ENCODE data around the gene IMMP1L. TPM values are rescaled to one million over a fixed set of nuclear protein-coding genes. Genes with fewer than 3 reads are reported as not detected.

The IMMP1L gene
- polyA plus RNA-seq, 1 donor (not counting 4 experiments of a cell fraction or from before 2014, with no cell fraction given): 39.8 TPM

- Histone ChIP-seq H3K4me3 (ENCODE audit: control insufficient read depth in 2 of 3, extremely low read depth in 1 of 3, insufficient read depth in 2 of 3, low read depth in 1 of 3, low read length in 3 of 3) (no peak overlapping the region), H3K79me2 (ENCODE audit: control insufficient read depth, insufficient read depth, low read length) (no peaks in the 10 kb centered on the region), H3K4me2 (ENCODE audit: control insufficient read depth, extremely low read depth, insufficient read depth, low read depth, low read length) (no peak overlapping the region), H3K36me3 (ENCODE audit: control insufficient read depth in 2 of 2, extremely low read depth in 1 of 2, insufficient read depth in 2 of 2, low read length in 2 of 2) (no peaks in the 10 kb centered on the region), H3K27me3 (ENCODE audit: control insufficient read depth, extremely low read depth, insufficient read depth, low read length) (no peaks in the 10 kb centered on the region), H4K20me1 (ENCODE audit: control insufficient read depth, extremely low read depth, insufficient read depth, low read length) (no peaks in the 10 kb centered on the region), H3K4me1 (ENCODE audit: control insufficient read depth, extremely low read depth, insufficient read depth, low read length) (no peaks in the 10 kb centered on the region), H3K9me1 (ENCODE audit: control insufficient read depth, extremely low read depth, insufficient read depth, low read length) (no peaks in the 10 kb centered on the region), H3K9ac (ENCODE audit: control insufficient read depth, extremely low read depth, insufficient read depth, low read length) (no peak overlapping the region), H3K27ac (ENCODE audit: control insufficient read depth, insufficient read depth, low read length) (no peak overlapping the region), H3K9me3 (ENCODE audit: control insufficient read depth, low read depth, low read length) (no peaks in the 10 kb centered on the region), H2AFZ (ENCODE audit: control insufficient read depth, low read length) (no peak overlapping the region)
- dilution Hi-C loops (cut with MboI; ENCODE audit: extremely low pct_ligation_motif_present, low sequenced_read_pairs): no loop called here
- no peak for DNase-seq (ENCODE audit: low read depth, low spot score)
- TF ChIP-seq EZH2 (IDR thresholded peaks at IDR 0.05; ENCODE audit: low read length) (no peak), CTCF (optimal IDR thresholded peaks at IDR 0.05 in 1 of 3, IDR thresholded peaks at IDR 0.05 in 1 of 3, conservative IDR thresholded peaks at IDR 0.05 in 1 of 3; ENCODE audit: extremely low read depth in 1 of 3, insufficient read depth in 2 of 3, low read length in 3 of 3) (no peak)
- no peak for FAIRE-seq
These were observed 26.1 kb upstream of the IMMP1L start for GRCh38 chr11:31535479-31535878.

GRCh38 chr11:31531293-31531692 lies 21.9 kb upstream of the IMMP1L start:
- TF ChIP-seq EZH2 (IDR thresholded peaks at IDR 0.05; ENCODE audit: low read length) (no peak), CTCF (optimal IDR thresholded peaks at IDR 0.05 in 1 of 3, IDR thresholded peaks at IDR 0.05 in 1 of 3, conservative IDR thresholded peaks at IDR 0.05 in 1 of 3; ENCODE audit: extremely low read depth in 1 of 3, insufficient read depth in 2 of 3, low read length in 3 of 3) (no peak)
- no peaks in the 10 kb centered on the region for H3K4me1 ChIP-seq (ENCODE audit: control insufficient read depth, extremely low read depth, insufficient read depth, low read length)
- dilution Hi-C loops (cut with MboI; ENCODE audit: extremely low pct_ligation_motif_present, low sequenced_read_pairs): no loop called here
- H2AFZ ChIP-seq (ENCODE audit: control insufficient read depth, low read length): no peak overlapping the region
- H4K20me1 ChIP-seq (ENCODE audit: control insufficient read depth, extremely low read depth, insufficient read depth, low read length): no peaks in the 10 kb centered on the region
- no peaks in the 10 kb centered on the region for H3K36me3 ChIP-seq (ENCODE audit: control insufficient read depth in 2 of 2, extremely low read depth in 1 of 2, insufficient read depth in 2 of 2, low read length in 2 of 2)
- H3K27me3 ChIP-seq (ENCODE audit: control insufficient read depth, extremely low read depth, insufficient read depth, low read length): no peaks in the 10 kb centered on the region
- FAIRE-seq (no peak), DNase-seq (ENCODE audit: low read depth, low spot score) (no peak)
- H3K79me2 ChIP-seq (ENCODE audit: control insufficient read depth, insufficient read depth, low read length): no peaks in the 10 kb centered on the region
- no peaks in the 10 kb centered on the region for H3K9me1 ChIP-seq (ENCODE audit: control insufficient read depth, extremely low read depth, insufficient read depth, low read length)
- H3K4me3 ChIP-seq (ENCODE audit: control insufficient read depth in 2 of 3, extremely low read depth in 1 of 3, insufficient read depth in 2 of 3, low read depth in 1 of 3, low read length in 3 of 3): no peak overlapping the region
- no peak overlapping the region for H3K9ac ChIP-seq (ENCODE audit: control insufficient read depth, extremely low read depth, insufficient read depth, low read length)
- no peaks in the 10 kb centered on the region for H3K9me3 ChIP-seq (ENCODE audit: control insufficient read depth, low read depth, low read length)
- H3K4me2 ChIP-seq (ENCODE audit: control insufficient read depth, extremely low read depth, insufficient read depth, low read depth, low read length): no peak overlapping the region
- no peak overlapping the region for H3K27ac ChIP-seq (ENCODE audit: control insufficient read depth, insufficient read depth, low read length)
